BJ (cell line): ENCODE measurements around the gene PPP1R13B. TPM values are rescaled to one million over a fixed set of nuclear protein-coding genes. Genes with fewer than 3 reads are reported as not detected.
"Not testable (repeated sequence)": the region's sequence is repeated elsewhere in the genome, so short reads cannot be mapped to it uniquely, and the experiment has no call there.

Experiments used
- CTCF ChIA-PET: fragments of 350-600 bp; formaldehyde crosslinking; extraction: SDS; loops from one replicate; lab custom pipeline; 2021; ENCODE audit warnings: antibody characterized with exemption, inconsistent platforms; lab: Yijun Ruan, JAX
- POLR2A ChIA-PET: fragments of 300-600 bp; sonication (Branson Sonifier 250); formaldehyde crosslinking; extraction: SDS; loops from one replicate; lab custom pipeline; 2021; ENCODE audit warnings: antibody characterized with exemption; lab: Charles Lee
- DNase-seq: peaks from one replicate; pipeline ENCODE4 v3.0.0-alpha.2; 2011; ENCODE audit warnings: low read depth
- H3K27me3 ChIP-seq: 2 replicates; pipeline ENCODE4 v1.6.0; 2011; ENCODE audit warnings: low read length; ENCODE audit not compliant: control insufficient read depth, insufficient read depth
- H3K36me3 ChIP-seq: 2 replicates; pipeline ENCODE4 v1.5.1; 2011; ENCODE audit warnings: low read length; ENCODE audit not compliant: control insufficient read depth, insufficient read depth
- H3K4me3 ChIP-seq: 2 replicates; pipeline ENCODE4 v1.5.1; 2011; ENCODE audit warnings: low read depth, mild to moderate bottlenecking, control low read depth, low read length
- CTCF ChIP-seq: IDR thresholded peaks from 2 replicates; pipeline ENCODE4 v1.5.1; 2011; ENCODE audit warnings: low read depth, mild to moderate bottlenecking, control low read depth, inconsistent platforms, low read length, moderate library complexity; ENCODE audit not compliant: insufficient read depth
- polyA plus RNA-seq: library from polyadenylated mRNA; depleted of rRNA; stranded (reverse); fragments of >200 nt; gene quantifications from 2 replicates; pipeline ENCODE4 v1.2.3, GENCODE V29; 2011

Gene PPP1R13B
- polyA plus RNA-seq, 1 experiment: 3.3 TPM

GRCh38 chr14:103788086-103788485 lies 59.3 kb downstream of the PPP1R13B start:
- TF ChIP-seq CTCF: no peak
- POLR2A ChIA-PET: no interaction called here
- H3K27me3 ChIP-seq: no peaks in the 10 kb centered on the region
- no peak overlapping the region for H3K4me3 ChIP-seq
- DNase-seq: no peak
- H3K36me3 ChIP-seq: no peaks in the 10 kb centered on the region; the same call in 1 of the 2 replicates
- CTCF ChIA-PET: interaction anchor here (1.1 to 1.4 kb wide), 2 partner anchors 10 to 21 kb away, joined by 3 read pairs; no protein-coding TSS in a partner anchor

GRCh38 chr14:103782376-103782775 lies 65.0 kb downstream of the PPP1R13B start:
- H3K4me3 ChIP-seq: no peak overlapping the region
- no peak for TF ChIP-seq CTCF
- H3K36me3 ChIP-seq: no peaks in the 10 kb centered on the region
- H3K27me3 ChIP-seq: no peaks in the 10 kb centered on the region
- ChIA-PET POLR2A (no interaction called here), CTCF (interaction anchor here (0.6 to 1.1 kb wide), 2 partner anchors 26 to 207 kb away, joined by 3 read pairs; no protein-coding TSS in a partner anchor)
- DNase-seq: no peak

GRCh38 chr14:103776319-103776718 lies 71.1 kb downstream of the PPP1R13B start:
- POLR2A ChIA-PET, DNase-seq, H3K27me3 ChIP-seq, H3K4me3 ChIP-seq, H3K36me3 ChIP-seq: not testable (repeated sequence)
- CTCF ChIA-PET: interaction anchor here (1.4 kb wide), 1 partner anchor 12 kb away, joined by 4 read pairs; no protein-coding TSS in a partner anchor

- Histone ChIP-seq H3K27me3 (no peaks in the 10 kb centered on the region), H3K36me3 (no peaks in the 10 kb centered on the region), H3K4me3 (no peak overlapping the region)
- TF ChIP-seq CTCF: no peak
- POLR2A ChIA-PET: no interaction called here
- CTCF ChIA-PET: interaction anchor here (0.6 to 1.4 kb wide), 2 partner anchors 11 to 78 kb away, joined by 4 read pairs; no protein-coding TSS in a partner anchor
- DNase-seq: no peak
Observed at GRCh38 chr14:103775506-103775905, 71.9 kb downstream of the PPP1R13B start.

GRCh38 chr14:103773521-103773920 lies 73.9 kb downstream of the PPP1R13B start:
- H3K27me3 ChIP-seq: no peaks in the 10 kb centered on the region
- TF ChIP-seq CTCF: no peak
- CTCF ChIA-PET: no interaction called here
- H3K36me3 ChIP-seq: no peaks in the 10 kb centered on the region
- POLR2A ChIA-PET: no interaction called here
- H3K4me3 ChIP-seq: no peak overlapping the region
- no peak for DNase-seq
